Panc1 (cell line): ENCODE measurements around the gene ODC1. TPM values are rescaled to one million over a fixed set of nuclear protein-coding genes. Genes with fewer than 3 reads are reported as not detected.

Experiments
- ATAC-seq: fragments of 200-7000 bp; cut with Tn5 transposase; 2 replicates; pipeline ENCODE4 v1.9.1; 2020; ENCODE audit warnings: mild to moderate bottlenecking, moderate library complexity
- BruUV-seq: library from RNA; stranded (reverse); fragments of 400-500 nt; replicated peaks from 2 replicates; lab custom pipeline; 2021; lab: Mats Ljungman, UMichigan
- CTCF ChIA-PET: fragments of 300-600 bp; sonication (Branson Sonifier 250); formaldehyde crosslinking; loops from one replicate; lab custom pipeline; 2022; ENCODE audit warnings: antibody characterized with exemption; lab: Charles Lee
- POLR2A ChIA-PET: fragments of 300-600 bp; sonication (Branson Sonifier 250); formaldehyde crosslinking; loops from one replicate; lab custom pipeline; 2022; ENCODE audit warnings: antibody characterized with exemption; lab: Charles Lee
- DNase-seq: peaks from one replicate; pipeline ENCODE4 v3.0.0-alpha.2; 2010; ENCODE audit warnings: low read depth, low spot score
- H3K27ac ChIP-seq: 2 replicates; pipeline ENCODE4 v1.5.1; 2011; ENCODE audit warnings: mild to moderate bottlenecking, low read length, inconsistent platforms
- H3K27me3 ChIP-seq: fragments of 200-500 bp; sonication (Bioruptor generic); 2 replicates; pipeline ENCODE4 v1.6.0; 2014; ENCODE audit warnings: low read length, inconsistent platforms; ENCODE audit not compliant: control insufficient read depth, insufficient read depth
- H3K36me3 ChIP-seq: fragments of 200-500 bp; sonication (Bioruptor generic); 2 replicates; pipeline ENCODE4 v1.5.1; 2014; ENCODE audit warnings: inconsistent platforms, mild to moderate bottlenecking, low read length, moderate library complexity; ENCODE audit not compliant: control insufficient read depth, insufficient read depth
- H3K4me1 ChIP-seq: 2 replicates; pipeline ENCODE4 v1.5.1; 2011; ENCODE audit warnings: inconsistent platforms, mild to moderate bottlenecking, low read length, moderate library complexity; ENCODE audit not compliant: control insufficient read depth, insufficient read depth
- H3K4me3 ChIP-seq, 2 experiments: 2 replicates each; pipeline ENCODE4 v1.5.1; 2011 to 2012; ENCODE audit warnings: low read depth in 2 of 2, low read length in 2 of 2, mild to moderate bottlenecking in 2 of 2, inconsistent platforms in 1 of 2, moderate library complexity in 1 of 2
- H3K9me3 ChIP-seq: fragments of 200-500 bp; sonication (Bioruptor generic); 2 replicates; pipeline ENCODE4 v1.5.1; 2014; ENCODE audit warnings: low read depth, mild to moderate bottlenecking, inconsistent platforms, low read length, moderate library complexity; ENCODE audit not compliant: control insufficient read depth, insufficient read depth
- CTCF ChIP-seq: fragments of 450-650 bp; IDR thresholded peaks from 2 replicates; pipeline ENCODE4 v1.5.1; 2017; ENCODE audit warnings: mild to moderate bottlenecking
- POLR2AphosphoS5 ChIP-seq: IDR thresholded peaks from 2 replicates; pipeline ENCODE4 v1.6.1; 2012; ENCODE audit warnings: mild to moderate bottlenecking, low read depth, low read length, moderate library complexity
- SIN3A ChIP-seq: IDR thresholded peaks from 2 replicates; pipeline ENCODE4 v1.6.1; 2012; ENCODE audit warnings: low read depth, mild to moderate bottlenecking, low read length, moderate library complexity, borderline replicate concordance; ENCODE audit not compliant: insufficient read depth
- TCF7L2 ChIP-seq: IDR thresholded peaks from 2 replicates; pipeline ENCODE4 v1.6.1; 2011; ENCODE audit warnings: mild to moderate bottlenecking, low read depth, low read length, inconsistent platforms
- in situ Hi-C: cut with HindIII; loops from 2 replicates; pipeline ENCODE4 v1.10.0; 2016; ENCODE audit warnings: low sequenced_read_pairs, low pct_unique_long_range_greater_than_20kb
- intact Hi-C: fragments of 100-400 bp; cut with micrococcal nuclease; formaldehyde crosslinking; loops from one replicate; pipeline ENCODE4 v1.10.0; 2022; ENCODE audit not compliant: unreplicated experiment
- total RNA-seq: library from RNA; stranded (reverse); gene quantifications from one replicate; pipeline ENCODE4 v1.2.1, GENCODE V29; 2021; ENCODE audit not compliant: unreplicated experiment
- TF ChIP-seq, protein P1 (sequence below), 2 experiments: IDR thresholded peaks; 2 replicates each; pipeline ENCODE4 v1.6.1; 2011 to 2012; ENCODE audit warnings: low read depth in 2 of 2, control low read depth in 1 of 2, low read length in 1 of 2, mild to moderate bottlenecking in 1 of 2, moderate library complexity in 1 of 2; ENCODE audit not compliant: insufficient read depth in 1 of 2

Gene ODC1
- total RNA-seq, 1 experiment from 2014 or later = 159 TPM

GRCh38 chr2:10422251-10422650 is 25.9 kb downstream of the ODC1 start:
- ChIA-PET POLR2A (no interaction called here), CTCF (no interaction called here)
- Histone ChIP-seq H3K9me3 (no peaks in the 10 kb centered on the region), H3K27me3 (no peaks in the 10 kb centered on the region), H3K27ac (peak overlapping the region; percentile 83), H3K4me1 (peaks cover 64% of the 10 kb centered on the region), H3K36me3 (no peaks in the 10 kb centered on the region), H3K4me3 (no peak overlapping the region)
- no peak for ATAC-seq
- no peak for TF ChIP-seq POLR2AphosphoS5
- TF ChIP-seq, protein P1, sequence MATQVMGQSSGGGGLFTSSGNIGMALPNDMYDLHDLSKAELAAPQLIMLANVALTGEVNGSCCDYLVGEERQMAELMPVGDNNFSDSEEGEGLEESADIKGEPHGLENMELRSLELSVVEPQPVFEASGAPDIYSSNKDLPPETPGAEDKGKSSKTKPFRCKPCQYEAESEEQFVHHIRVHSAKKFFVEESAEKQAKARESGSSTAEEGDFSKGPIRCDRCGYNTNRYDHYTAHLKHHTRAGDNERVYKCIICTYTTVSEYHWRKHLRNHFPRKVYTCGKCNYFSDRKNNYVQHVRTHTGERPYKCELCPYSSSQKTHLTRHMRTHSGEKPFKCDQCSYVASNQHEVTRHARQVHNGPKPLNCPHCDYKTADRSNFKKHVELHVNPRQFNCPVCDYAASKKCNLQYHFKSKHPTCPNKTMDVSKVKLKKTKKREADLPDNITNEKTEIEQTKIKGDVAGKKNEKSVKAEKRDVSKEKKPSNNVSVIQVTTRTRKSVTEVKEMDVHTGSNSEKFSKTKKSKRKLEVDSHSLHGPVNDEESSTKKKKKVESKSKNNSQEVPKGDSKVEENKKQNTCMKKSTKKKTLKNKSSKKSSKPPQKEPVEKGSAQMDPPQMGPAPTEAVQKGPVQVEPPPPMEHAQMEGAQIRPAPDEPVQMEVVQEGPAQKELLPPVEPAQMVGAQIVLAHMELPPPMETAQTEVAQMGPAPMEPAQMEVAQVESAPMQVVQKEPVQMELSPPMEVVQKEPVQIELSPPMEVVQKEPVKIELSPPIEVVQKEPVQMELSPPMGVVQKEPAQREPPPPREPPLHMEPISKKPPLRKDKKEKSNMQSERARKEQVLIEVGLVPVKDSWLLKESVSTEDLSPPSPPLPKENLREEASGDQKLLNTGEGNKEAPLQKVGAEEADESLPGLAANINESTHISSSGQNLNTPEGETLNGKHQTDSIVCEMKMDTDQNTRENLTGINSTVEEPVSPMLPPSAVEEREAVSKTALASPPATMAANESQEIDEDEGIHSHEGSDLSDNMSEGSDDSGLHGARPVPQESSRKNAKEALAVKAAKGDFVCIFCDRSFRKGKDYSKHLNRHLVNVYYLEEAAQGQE (IDR thresholded peaks at IDR 0.05; ENCODE audit: insufficient read depth in 1 of 2, low read depth in 2 of 2, low read length in 1 of 2) = no peak
- no peak for TF ChIP-seq SIN3A
- TF ChIP-seq TCF7L2 = no peak
- no peak for TF ChIP-seq CTCF
- DNase-seq = no peak
- no TSS peak for BruUV-seq
- intact Hi-C loops (no loop called here), in situ Hi-C loops (no loop called here)

- Histone ChIP-seq H3K4me3 (no peak overlapping the region), H3K9me3 (no peaks in the 10 kb centered on the region), H3K36me3 (no peaks in the 10 kb centered on the region), H3K4me1 (peaks cover 71% of the 10 kb centered on the region), H3K27me3 (no peaks in the 10 kb centered on the region), H3K27ac (peak overlapping the region; percentile 39)
- TF ChIP-seq, protein P1 (IDR thresholded peaks at IDR 0.05; ENCODE audit: insufficient read depth in 1 of 2, low read depth in 2 of 2, low read length in 1 of 2) = no peak
- no peak for TF ChIP-seq POLR2AphosphoS5
- TF ChIP-seq SIN3A = no peak
- no peak for TF ChIP-seq CTCF
- no peak for TF ChIP-seq TCF7L2
- ATAC-seq (no peak), DNase-seq (no peak)
- BruUV-seq = no TSS peak
- POLR2A ChIA-PET = interaction anchor here (0.7 kb wide), 1 partner anchor 10 kb away, joined by 6 read pairs; no protein-coding TSS in a partner anchor
- intact Hi-C loops = no loop called here
- in situ Hi-C loops = no loop called here
- CTCF ChIA-PET = no interaction called here
These were observed 28.4 kb downstream of the ODC1 start for GRCh38 chr2:10419553-10420257.
